IPS-20b (cell line): ENCODE results near the gene MINDY3.

Experiments used
- H3K27ac ChIP-seq: one replicate; pipeline ENCODE4 v1.5.1; 2013; ENCODE audit warnings: low read length
- H3K27me3 ChIP-seq: 2 replicates; pipeline ENCODE4 v1.6.1; 2013; ENCODE audit warnings: mild to moderate bottlenecking, low read length, inconsistent platforms; ENCODE audit not compliant: insufficient read depth
- H3K36me3 ChIP-seq: 2 replicates; pipeline ENCODE4 v1.6.1; 2013; ENCODE audit warnings: low read depth, mild to moderate bottlenecking, inconsistent platforms, low read length, moderate library complexity; ENCODE audit not compliant: insufficient read depth
- H3K4me1 ChIP-seq: 2 replicates; pipeline ENCODE4 v1.6.1; 2013; ENCODE audit warnings: mild to moderate bottlenecking, control low read depth, inconsistent platforms, low read length, moderate library complexity; ENCODE audit not compliant: insufficient read depth
- H3K4me3 ChIP-seq: 2 replicates; pipeline ENCODE4 v1.5.1; 2013; ENCODE audit warnings: mild to moderate bottlenecking, low read length, inconsistent platforms
- H3K9ac ChIP-seq: 2 replicates; pipeline ENCODE4 v1.6.1; 2013; ENCODE audit warnings: low read depth, mild to moderate bottlenecking, inconsistent platforms, low read length, moderate library complexity
- H3K9me3 ChIP-seq: 2 replicates; pipeline ENCODE4 v1.6.1; 2013; ENCODE audit warnings: mild to moderate bottlenecking, low read depth, low read length, inconsistent platforms; ENCODE audit not compliant: insufficient read depth

Gene MINDY3

DNA sequence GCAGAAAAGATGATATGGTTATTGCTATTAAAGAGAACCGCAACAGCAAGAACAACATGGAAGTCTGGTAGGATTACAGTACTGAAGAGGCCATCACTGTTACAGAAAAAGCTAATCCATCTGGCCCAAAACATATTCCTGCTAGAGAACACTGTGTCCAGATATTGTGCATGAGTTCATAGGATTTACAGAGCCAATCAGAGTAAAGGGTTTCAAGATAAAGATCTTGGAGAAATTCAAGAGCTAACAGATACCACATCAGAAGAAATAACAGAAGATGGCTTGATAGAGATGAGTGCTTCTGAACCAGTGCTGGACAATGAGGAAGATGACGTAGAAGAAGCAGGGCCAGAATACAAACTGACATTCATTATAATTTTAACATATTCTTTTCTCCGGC, 58.7 kb downstream of the MINDY3 start:
- Histone ChIP-seq H3K27ac (no peak overlapping the region), H3K4me3 (no peak overlapping the region), H3K9ac (no peak overlapping the region), H3K9me3 (no peaks in the 10 kb centered on the region), H3K4me1 (peaks cover 6% of the 10 kb centered on the region; the same call in 1 of the 2 replicates), H3K27me3 (no peaks in the 10 kb centered on the region), H3K36me3 (no peaks in the 10 kb centered on the region)

DNA sequence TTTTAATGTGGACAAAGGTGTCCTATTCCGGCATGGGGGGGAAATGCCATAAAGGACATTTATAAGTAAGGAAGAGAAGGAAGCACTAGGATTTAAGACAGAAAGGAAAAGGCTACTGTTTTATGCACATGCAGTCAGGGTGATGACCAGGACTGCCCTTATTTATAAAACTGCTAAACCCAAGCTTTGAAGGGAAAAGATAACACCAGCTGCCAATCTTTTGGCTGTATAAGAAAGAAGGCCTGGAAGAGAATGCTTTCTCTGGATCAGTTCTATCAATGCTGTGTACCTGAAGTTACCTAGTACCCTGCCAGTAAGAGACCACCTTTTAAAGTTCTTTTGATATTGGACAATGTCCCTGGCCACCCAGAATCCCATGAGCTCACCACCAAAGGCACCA, 59.2 kb downstream of the MINDY3 start:
- H3K27me3 ChIP-seq: no peaks in the 10 kb centered on the region
- peaks cover 6% of the 10 kb centered on the region; the same call in 1 of the 2 replicates for H3K4me1 ChIP-seq
- no peak overlapping the region for H3K9ac ChIP-seq
- no peak overlapping the region for H3K27ac ChIP-seq
- H3K9me3 ChIP-seq: no peaks in the 10 kb centered on the region
- no peak overlapping the region for H3K4me3 ChIP-seq
- H3K36me3 ChIP-seq: no peaks in the 10 kb centered on the region

- Histone ChIP-seq H3K36me3 (no peaks in the 10 kb centered on the region), H3K9ac (no peak overlapping the region), H3K9me3 (no peaks in the 10 kb centered on the region), H3K4me3 (no peak overlapping the region), H3K27ac (no peak overlapping the region), H3K4me1 (peaks cover 2% of the 10 kb centered on the region; the same call in 1 of the 2 replicates), H3K27me3 (no peaks in the 10 kb centered on the region)
Measured at GRCh38 chr10:15797346-15797745, 63.0 kb downstream of the MINDY3 start.

DNA sequence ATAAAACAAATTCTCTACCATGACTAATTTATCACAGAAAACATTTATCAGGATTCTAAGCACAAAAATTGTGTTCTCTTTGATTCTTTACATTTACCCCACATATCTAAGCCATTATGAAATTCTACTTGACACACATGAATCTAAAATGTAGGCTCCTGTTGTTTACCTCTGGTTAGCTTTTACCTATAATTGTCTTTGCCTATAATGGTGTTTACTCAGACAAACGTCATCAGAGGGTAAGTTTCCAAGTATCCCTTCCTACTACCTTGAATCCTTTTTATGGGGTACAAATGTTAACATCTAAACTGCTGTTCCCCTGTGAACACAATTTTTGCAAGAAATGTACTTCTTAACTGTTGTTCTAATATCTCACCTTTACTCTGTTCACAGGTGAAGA, 63.5 kb downstream of the MINDY3 start:
- no peaks in the 10 kb centered on the region for H3K4me1 ChIP-seq
- H3K27ac ChIP-seq: no peak overlapping the region
- no peaks in the 10 kb centered on the region for H3K27me3 ChIP-seq
- no peaks in the 10 kb centered on the region for H3K9me3 ChIP-seq
- H3K4me3 ChIP-seq: no peak overlapping the region
- no peak overlapping the region for H3K9ac ChIP-seq
- no peaks in the 10 kb centered on the region for H3K36me3 ChIP-seq

- H3K27ac ChIP-seq: no peak overlapping the region
- no peaks in the 10 kb centered on the region for H3K27me3 ChIP-seq
- no peaks in the 10 kb centered on the region for H3K36me3 ChIP-seq
- H3K9me3 ChIP-seq: no peaks in the 10 kb centered on the region
- H3K4me1 ChIP-seq: no peaks in the 10 kb centered on the region
- no peak overlapping the region for H3K4me3 ChIP-seq
- no peak overlapping the region for H3K9ac ChIP-seq
Measured at GRCh38 chr10:15796098-15796759, 64.1 kb downstream of the MINDY3 start.

- H3K9me3 ChIP-seq: no peaks in the 10 kb centered on the region
- no peak overlapping the region for H3K4me3 ChIP-seq
- no peak overlapping the region for H3K9ac ChIP-seq
- H3K4me1 ChIP-seq: no peaks in the 10 kb centered on the region
- no peaks in the 10 kb centered on the region for H3K27me3 ChIP-seq
- H3K36me3 ChIP-seq: no peaks in the 10 kb centered on the region
- no peak overlapping the region for H3K27ac ChIP-seq
Measured at GRCh38 chr10:15795036-15795792, 65.1 kb downstream of the MINDY3 start.

DNA sequence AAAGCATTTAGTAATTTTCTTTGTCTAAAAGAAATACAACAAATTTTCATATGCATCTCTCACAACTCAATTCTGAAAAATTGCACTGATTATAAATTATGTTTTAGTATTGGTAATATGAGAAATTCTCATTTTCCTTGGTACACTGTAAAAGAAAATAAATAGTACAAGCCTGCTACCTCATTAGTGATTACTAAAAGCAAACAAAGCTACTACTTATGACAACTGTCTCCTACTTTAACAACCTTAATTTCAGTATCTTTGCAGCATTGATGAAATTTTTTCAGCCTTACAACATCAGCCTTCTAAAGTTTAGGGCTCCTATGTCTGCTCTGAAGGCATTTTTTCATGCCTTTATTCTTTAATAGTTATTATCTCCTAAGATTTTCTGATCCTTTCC, 65.7 kb downstream of the MINDY3 start:
- Histone ChIP-seq H3K4me1 (no peaks in the 10 kb centered on the region), H3K27ac (no peak overlapping the region), H3K36me3 (no peaks in the 10 kb centered on the region), H3K4me3 (no peak overlapping the region), H3K27me3 (no peaks in the 10 kb centered on the region), H3K9me3 (no peaks in the 10 kb centered on the region), H3K9ac (no peak overlapping the region)

GRCh38 chr10:15793664-15794063, 66.6 kb downstream of the MINDY3 start:
- Histone ChIP-seq H3K4me3 (no peak overlapping the region), H3K9ac (no peak overlapping the region), H3K36me3 (no peaks in the 10 kb centered on the region), H3K27ac (no peak overlapping the region), H3K27me3 (no peaks in the 10 kb centered on the region), H3K9me3 (no peaks in the 10 kb centered on the region), H3K4me1 (no peaks in the 10 kb centered on the region)

DNA sequence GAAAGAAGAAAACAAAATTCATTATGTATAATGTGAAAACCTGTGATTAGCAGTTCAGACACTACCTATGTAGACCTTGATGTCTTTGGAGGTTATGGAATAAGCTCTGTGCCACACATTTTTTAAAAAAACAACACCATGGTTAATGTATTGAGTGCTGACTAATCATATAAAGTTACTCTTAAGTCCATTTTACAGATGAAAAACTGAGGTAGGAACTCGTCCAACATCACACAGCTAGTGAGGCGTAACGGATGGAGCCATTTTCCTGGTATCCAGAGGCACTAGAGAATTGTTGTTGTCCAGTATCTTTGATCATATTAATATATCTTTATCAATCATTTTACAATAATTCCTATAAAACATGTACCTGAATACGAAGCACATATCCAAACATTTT, 67.5 kb downstream of the MINDY3 start:
- Histone ChIP-seq H3K9me3 (no peaks in the 10 kb centered on the region), H3K27me3 (no peaks in the 10 kb centered on the region), H3K9ac (no peak overlapping the region), H3K4me1 (no peaks in the 10 kb centered on the region), H3K4me3 (no peak overlapping the region), H3K27ac (no peak overlapping the region), H3K36me3 (no peaks in the 10 kb centered on the region)

GRCh38 chr10:15791816-15792524, 68.3 kb downstream of the MINDY3 start:
- no peaks in the 10 kb centered on the region for H3K36me3 ChIP-seq
- no peak overlapping the region for H3K9ac ChIP-seq
- H3K4me3 ChIP-seq: no peak overlapping the region
- no peaks in the 10 kb centered on the region for H3K4me1 ChIP-seq
- H3K27ac ChIP-seq: no peak overlapping the region
- H3K27me3 ChIP-seq: no peaks in the 10 kb centered on the region
- no peaks in the 10 kb centered on the region for H3K9me3 ChIP-seq

- Histone ChIP-seq H3K27ac (no peak overlapping the region), H3K4me3 (no peak overlapping the region), H3K9ac (no peak overlapping the region), H3K4me1 (peaks cover 6% of the 10 kb centered on the region), H3K9me3 (no peaks in the 10 kb centered on the region), H3K36me3 (no peaks in the 10 kb centered on the region), H3K27me3 (no peaks in the 10 kb centered on the region)
Measured at GRCh38 chr10:15789793-15790525, 70.3 kb downstream of the MINDY3 start.
